Ovary (tissue), 3 donors: ENCODE results near the gene PAQR8.

ENCODE experiments used
- EP300 ChIP-seq: sonication (generic); formaldehyde crosslinking; IDR thresholded peaks from one replicate; pipeline ENCODE4 v1.6.1; 2017; ENCODE audit warnings: antibody characterized with exemption
- POLR2A ChIP-seq: fragments of 450-650 bp; IDR thresholded peaks from one replicate; pipeline ENCODE4 v1.6.1; 2017; ENCODE audit warnings: antibody characterized with exemption, mild to moderate bottlenecking, moderate library complexity
- TF ChIP-seq, protein P1 (sequence below), 3 donors: fragments of 450-650 bp in 2 of 3; fragments of 200-600 bp in 1 of 3; IDR thresholded peaks; one replicate each; pipeline versions ENCODE4 v1.5.1 to v1.8.0; 2016 to 2022; ENCODE audit warnings: antibody characterized with exemption in 3 of 3, mild to moderate bottlenecking in 1 of 3
- donor health status: DM: no; HTN: no; CAD: no.

DNA sequence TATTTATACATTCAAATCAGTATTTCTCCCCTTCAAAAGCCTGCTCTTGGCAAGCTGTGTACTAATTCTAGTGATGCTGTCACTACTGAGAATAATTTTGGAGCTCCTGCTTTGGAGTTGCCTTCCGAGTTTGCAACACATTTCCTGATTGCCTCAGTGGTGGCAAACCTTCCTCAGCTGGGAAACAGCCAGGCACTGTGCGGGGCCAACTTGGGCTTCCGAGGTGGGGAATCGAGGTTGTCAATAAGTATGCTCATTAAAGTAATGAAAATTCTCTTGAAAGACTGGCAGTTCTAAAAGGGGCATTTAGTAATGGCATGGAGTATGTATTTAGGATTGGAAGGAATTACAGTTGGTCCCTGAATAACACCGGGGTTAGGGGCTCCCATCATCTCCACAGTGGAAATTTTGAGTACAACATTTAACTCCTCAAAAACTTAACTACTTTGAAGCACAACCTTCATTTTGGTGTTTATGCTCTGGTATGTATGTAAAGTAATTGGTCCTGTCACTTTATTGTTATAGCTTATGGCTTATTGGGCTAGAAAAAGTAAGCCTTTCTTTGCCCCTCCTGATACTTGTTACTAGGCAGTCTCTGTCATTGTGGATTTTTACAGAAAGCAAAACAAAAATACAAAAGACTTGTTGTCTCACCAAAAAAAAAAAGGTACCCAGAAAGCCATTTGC lies 2.7 kb downstream of the PAQR8 start:
- TF ChIP-seq, protein P1, sequence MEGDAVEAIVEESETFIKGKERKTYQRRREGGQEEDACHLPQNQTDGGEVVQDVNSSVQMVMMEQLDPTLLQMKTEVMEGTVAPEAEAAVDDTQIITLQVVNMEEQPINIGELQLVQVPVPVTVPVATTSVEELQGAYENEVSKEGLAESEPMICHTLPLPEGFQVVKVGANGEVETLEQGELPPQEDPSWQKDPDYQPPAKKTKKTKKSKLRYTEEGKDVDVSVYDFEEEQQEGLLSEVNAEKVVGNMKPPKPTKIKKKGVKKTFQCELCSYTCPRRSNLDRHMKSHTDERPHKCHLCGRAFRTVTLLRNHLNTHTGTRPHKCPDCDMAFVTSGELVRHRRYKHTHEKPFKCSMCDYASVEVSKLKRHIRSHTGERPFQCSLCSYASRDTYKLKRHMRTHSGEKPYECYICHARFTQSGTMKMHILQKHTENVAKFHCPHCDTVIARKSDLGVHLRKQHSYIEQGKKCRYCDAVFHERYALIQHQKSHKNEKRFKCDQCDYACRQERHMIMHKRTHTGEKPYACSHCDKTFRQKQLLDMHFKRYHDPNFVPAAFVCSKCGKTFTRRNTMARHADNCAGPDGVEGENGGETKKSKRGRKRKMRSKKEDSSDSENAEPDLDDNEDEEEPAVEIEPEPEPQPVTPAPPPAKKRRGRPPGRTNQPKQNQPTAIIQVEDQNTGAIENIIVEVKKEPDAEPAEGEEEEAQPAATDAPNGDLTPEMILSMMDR (IDR thresholded peaks at IDR 0.05): no peak
- no peak for TF ChIP-seq EP300
- TF ChIP-seq POLR2A: no peak
